CD4-positive, alpha-beta T cell treated with Interleukin-4 for 1 hour (primary cell): ENCODE measurements around the gene BORCS6.
"Not testable (repeated sequence)": the region's sequence is repeated elsewhere in the genome, so short reads cannot be mapped to it uniquely, and the experiment has no call there.

ENCODE experiments used
- DNase-seq, 2 donors: peaks; one replicate each; pipeline ENCODE4 v3.0.0-alpha.2; 2020 to 2022

Gene BORCS6

GRCh38 chr17:8189711-8190477, at the start of gene BORCS6:
Gene BORCS6, minus strand, starts transcription at chr17:8190180. Its CDS starts 40 bp downstream, at chr17:8190140.
- DNase-seq = peak; percentile 98

- no peak for DNase-seq
Measured at GRCh38 chr17:8237886-8238285, 47.9 kb upstream of the BORCS6 start.

GRCh38 chr17:8237175-8237574, 47.2 kb upstream of the BORCS6 start:
- DNase-seq = no peak

GRCh38 chr17:8235676-8236075, 45.7 kb upstream of the BORCS6 start:
- no peak for DNase-seq

GRCh38 chr17:8234361-8235270, 44.6 kb upstream of the BORCS6 start:
- no peak for DNase-seq

GRCh38 chr17:8231701-8232100, 41.7 kb upstream of the BORCS6 start:
- no peak for DNase-seq

- no peak for DNase-seq
Measured at GRCh38 chr17:8227238-8227581, 37.2 kb upstream of the BORCS6 start.

GRCh38 chr17:8226536-8227237, 36.7 kb upstream of the BORCS6 start:
- peak; percentile 50 to 62 for DNase-seq

- DNase-seq = peak; percentile 79 to 84
Measured at GRCh38 chr17:8225813-8226535, 36.0 kb upstream of the BORCS6 start.

- no peak for DNase-seq
Measured at GRCh38 chr17:8224891-8225812, 35.2 kb upstream of the BORCS6 start.

- peak; percentile 61 to 62 for DNase-seq
Measured at GRCh38 chr17:8223356-8224126, 33.6 kb upstream of the BORCS6 start.

- DNase-seq = peak; percentile 93
Measured at GRCh38 chr17:8222630-8223355, 32.8 kb upstream of the BORCS6 start.

GRCh38 chr17:8222380-8222629, 32.3 kb upstream of the BORCS6 start:
- no peak for DNase-seq

GRCh38 chr17:8221663-8222379, 31.8 kb upstream of the BORCS6 start:
- DNase-seq = peak; percentile 93 to 96

GRCh38 chr17:8220783-8221662, 31.0 kb upstream of the BORCS6 start:
- peak; percentile 92 to 93 for DNase-seq

- not testable (repeated sequence) for DNase-seq
Measured at GRCh38 chr17:8214000-8214399, 24.0 kb upstream of the BORCS6 start.

GRCh38 chr17:8212312-8213180, 22.6 kb upstream of the BORCS6 start:
- no peak for DNase-seq
